Prostate gland (tissue), 2 donors: ENCODE data around the gene SLC12A5. TPM values are rescaled to one million over a fixed set of nuclear protein-coding genes. Genes with fewer than 3 reads are reported as not detected.

Experiments used
- DNase-seq: peaks from one replicate; pipeline ENCODE4 v3.0.0-alpha.2; 2019; ENCODE audit warnings: low spot score
- H3K27ac ChIP-seq, 2 donors: fragments of 200-600 bp; sonication (generic); 2 replicates each; pipeline ENCODE4 v1.5.1; 2017 to 2019
- H3K27me3 ChIP-seq: fragments of 200-600 bp; sonication (generic); replicated peaks from 2 replicates; pipeline ENCODE4 v1.5.1; 2019; ENCODE audit not compliant: insufficient read depth
- H3K36me3 ChIP-seq, 2 donors: fragments of 200-600 bp; sonication (generic); 1 replicate in 1 of 2; 2 replicates in 1 of 2; pipeline versions ENCODE4 v1.5.1 to v1.8.1; 2017 to 2019
- H3K4me1 ChIP-seq: fragments of 200-600 bp; sonication (generic); replicated peaks from 2 replicates; pipeline ENCODE4 v1.5.1; 2019
- H3K4me3 ChIP-seq, 2 donors: fragments of 200-600 bp; sonication (generic); 2 replicates each; pipeline ENCODE4 v1.5.1; 2017 to 2019
- H3K9me3 ChIP-seq: fragments of 200-600 bp; sonication (generic); 2 replicates; pipeline ENCODE4 v1.5.1; 2017
- CTCF ChIP-seq, 4 experiments: fragments of 200-600 bp in 2 of 4; fragments of 450-650 bp in 2 of 4; sonication (generic) in 2 of 4; IDR thresholded peaks; 1 replicate in 3 of 4; 2 replicates in 1 of 4; pipeline ENCODE4 v1.5.1; 2016 to 2019; ENCODE audit warnings: antibody characterized with exemption in 4 of 4, mild to moderate bottlenecking in 2 of 4, moderate library complexity in 2 of 4
- POLR2A ChIP-seq: fragments of 450-650 bp; IDR thresholded peaks from one replicate; pipeline ENCODE4 v1.6.1; 2016; ENCODE audit warnings: antibody characterized with exemption, mild to moderate bottlenecking
- POLR2AphosphoS5 ChIP-seq: sonication (generic); formaldehyde crosslinking; IDR thresholded peaks from one replicate; pipeline ENCODE4 v1.6.1; 2017; ENCODE audit warnings: antibody characterized with exemption
- whole genome bisulfite sequencing: methylation state at CpG from one replicate; pipeline ENCODE4 v1.1.5; 2018; 5-methylcytosine and 5-hydroxymethylcytosine counted together
- intact Hi-C: fragments of 100-400 bp; cut with DNase I; formaldehyde crosslinking; loops from one replicate; pipeline ENCODE4 v1.14.2; 2022
- total RNA-seq, 2 donors: library from RNA; depleted of rRNA; stranded (reverse); fragments of >200 nt; gene quantifications; one replicate each; pipeline ENCODE4 v1.1.0, GENCODE V29; 2016

Gene SLC12A5
- total RNA-seq, 2 donors from 2014 or later: 3.6 TPM; not detected in 1

GRCh38 chr20:46053416-46053815 lies 24.4 kb downstream of the SLC12A5 start:
- Histone ChIP-seq H3K4me1 (no peaks in the 10 kb centered on the region), H3K27me3 (no peaks in the 10 kb centered on the region), H3K36me3 (no peaks in the 10 kb centered on the region), H3K27ac (no peak overlapping the region), H3K4me3 (no peak overlapping the region), H3K9me3 (no peaks in the 10 kb centered on the region)
- intact Hi-C loops: no loop called here
- 87% methylated on average over 8 of the region's 8 CpGs for WGBS
- DNase-seq: no peak
- TF ChIP-seq POLR2AphosphoS5: no peak
- no peak for TF ChIP-seq CTCF (IDR thresholded peaks at IDR 0.05)
- TF ChIP-seq POLR2A: no peak

GRCh38 chr20:46054606-46055005 lies 25.6 kb downstream of the SLC12A5 start:
- WGBS: 46% methylated on average over 6 of the region's 6 CpGs
- TF ChIP-seq POLR2AphosphoS5 (no peak), CTCF (IDR thresholded peaks at IDR 0.05) (no peak), POLR2A (no peak)
- no peaks in the 10 kb centered on the region for H3K9me3 ChIP-seq
- no peak overlapping the region for H3K27ac ChIP-seq
- H3K4me3 ChIP-seq: no peak overlapping the region
- H3K36me3 ChIP-seq: no peaks in the 10 kb centered on the region
- no peak for DNase-seq
- no peaks in the 10 kb centered on the region for H3K4me1 ChIP-seq
- intact Hi-C loops: no loop called here
- no peaks in the 10 kb centered on the region for H3K27me3 ChIP-seq

- no peaks in the 10 kb centered on the region for H3K4me1 ChIP-seq
- no peak overlapping the region for H3K27ac ChIP-seq
- no peak overlapping the region for H3K4me3 ChIP-seq
- H3K36me3 ChIP-seq: no peaks in the 10 kb centered on the region
- H3K9me3 ChIP-seq: no peaks in the 10 kb centered on the region
- WGBS: 45% methylated on average over 1 of the region's 1 CpG
- intact Hi-C loops: no loop called here
- TF ChIP-seq CTCF (IDR thresholded peaks at IDR 0.05) (no peak), POLR2AphosphoS5 (no peak), POLR2A (no peak)
- H3K27me3 ChIP-seq: no peaks in the 10 kb centered on the region
- no peak for DNase-seq
Observed at GRCh38 chr20:46055269-46055668, 26.3 kb downstream of the SLC12A5 start.

GRCh38 chr20:46056027-46056833 lies 27.2 kb downstream of the SLC12A5 start:
- no peak overlapping the region for H3K27ac ChIP-seq
- no peaks in the 10 kb centered on the region for H3K9me3 ChIP-seq
- DNase-seq: no peak
- H3K4me3 ChIP-seq: no peak overlapping the region
- TF ChIP-seq POLR2A: no peak
- no peak for TF ChIP-seq POLR2AphosphoS5
- no peak for TF ChIP-seq CTCF (IDR thresholded peaks at IDR 0.05)
- no peaks in the 10 kb centered on the region for H3K4me1 ChIP-seq
- intact Hi-C loops: no loop called here
- H3K36me3 ChIP-seq: no peaks in the 10 kb centered on the region
- 81% methylated on average over 15 of the region's 15 CpGs for WGBS
- no peaks in the 10 kb centered on the region for H3K27me3 ChIP-seq
